SIG-M5 (cell line): ENCODE measurements around the gene SLC6A3.
"Not testable (repeated sequence)": the region's sequence is repeated elsewhere in the genome, so short reads cannot be mapped to it uniquely, and the experiment has no call there.

Experiments used
- DNase-seq: peaks from one replicate; lab custom pipeline; 2025; lab: John Stamatoyannopoulos, UW

The SLC6A3 gene

DNA sequence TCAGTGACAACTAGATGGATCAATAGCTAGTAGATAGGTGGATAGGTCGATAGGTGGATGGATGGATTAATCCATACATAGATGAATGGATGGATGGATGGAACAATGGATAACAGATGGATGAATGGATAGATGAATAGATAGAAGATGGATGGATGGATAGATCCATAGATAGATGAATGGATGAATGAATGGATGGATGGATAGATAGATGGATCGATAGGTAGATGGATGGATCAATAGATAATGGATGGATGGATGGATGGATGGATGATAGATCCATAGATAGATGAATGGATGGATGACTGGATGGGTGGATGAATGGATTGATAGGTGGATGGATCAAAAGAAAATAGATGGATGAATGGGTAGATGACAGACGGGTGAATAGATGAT lies 5.1 kb downstream of the SLC6A3 start:
- DNase-seq = no peak

DNA sequence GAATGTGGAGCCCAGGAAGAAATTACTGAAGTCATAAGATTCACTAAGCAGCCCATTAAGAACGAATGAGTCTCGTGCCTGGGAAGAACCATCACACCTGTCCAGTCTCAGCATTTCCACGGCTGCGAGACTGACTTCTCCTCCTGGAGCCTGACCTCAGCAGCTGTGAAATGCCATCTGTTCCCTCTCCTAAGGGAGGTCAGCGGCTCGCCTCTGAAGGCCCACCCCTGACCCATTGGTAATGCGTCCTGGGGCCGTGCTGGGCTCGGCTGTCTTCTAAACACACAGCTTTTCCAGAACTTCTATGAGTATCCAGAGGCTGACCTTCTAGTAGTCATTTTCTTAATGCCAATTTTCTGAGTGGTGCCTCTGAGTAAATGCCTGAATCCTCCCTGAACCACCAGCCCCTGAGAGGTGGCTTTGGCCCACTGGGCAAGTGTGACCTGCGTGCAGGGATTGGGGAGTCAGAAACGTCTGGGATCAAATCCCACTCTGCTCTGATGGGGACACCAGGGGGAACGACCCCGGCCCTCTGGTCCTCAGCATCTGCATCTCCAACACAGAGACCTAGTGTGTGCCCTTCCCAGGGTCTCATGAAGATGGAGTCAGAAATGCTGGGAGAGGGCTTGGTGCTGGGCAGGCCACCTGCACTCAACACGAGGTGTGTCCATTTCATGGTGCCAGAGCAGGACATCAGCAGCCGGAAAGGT lies 5.7 kb downstream of the SLC6A3 start:
- DNase-seq = no peak

DNA sequence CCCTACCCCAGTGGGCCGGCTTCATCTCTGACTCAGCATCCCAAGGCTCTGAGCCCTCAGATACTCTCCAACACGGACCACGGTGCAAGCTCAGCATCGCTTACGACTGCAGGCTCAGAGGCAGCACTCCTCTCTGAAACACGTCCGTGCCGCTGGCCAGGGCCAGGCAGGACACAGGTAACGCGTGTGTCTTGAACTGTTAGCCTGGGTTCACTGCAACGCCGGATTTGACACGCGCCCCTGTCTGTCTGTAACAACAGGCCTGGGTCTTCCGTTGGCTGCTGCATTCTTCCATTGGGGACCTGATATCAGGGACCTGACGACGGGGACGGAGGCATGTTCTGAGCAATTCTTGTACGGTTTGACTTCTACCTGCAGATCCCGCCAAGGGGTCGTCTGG lies 6.4 kb downstream of the SLC6A3 start:
- DNase-seq = no peak

DNA sequence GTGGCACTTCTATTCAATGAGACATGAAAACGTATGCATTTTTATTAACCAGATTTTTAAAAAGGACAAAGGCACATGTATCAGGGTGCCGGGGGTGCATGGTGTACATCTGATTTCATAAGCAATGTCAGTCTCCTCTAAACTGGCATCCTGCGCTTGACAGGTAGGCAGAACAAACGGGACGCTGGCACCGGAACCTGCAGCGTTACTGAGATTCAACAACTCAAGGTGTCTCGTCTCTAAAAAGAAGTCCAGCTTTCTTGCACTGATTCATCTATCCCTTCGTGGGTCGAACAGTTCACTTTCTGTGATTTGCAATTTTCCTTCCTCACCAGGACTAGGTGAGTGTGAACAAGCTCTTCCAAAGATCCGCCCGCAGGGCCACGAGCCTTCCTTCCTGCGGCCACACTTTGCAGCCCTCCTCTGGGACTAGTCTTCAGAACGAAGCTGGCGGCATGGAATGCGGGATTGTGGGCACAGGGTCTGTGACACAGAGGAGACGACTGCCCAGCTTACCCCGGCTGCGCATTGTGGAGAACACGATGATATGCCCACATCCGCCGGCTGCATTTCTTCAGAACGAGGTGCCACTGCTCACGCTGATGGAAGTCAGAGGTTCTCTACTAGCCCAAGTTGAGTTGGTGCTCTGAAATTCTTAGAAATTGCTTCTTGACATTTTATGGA lies 7.2 kb downstream of the SLC6A3 start:
- no peak for DNase-seq

DNA sequence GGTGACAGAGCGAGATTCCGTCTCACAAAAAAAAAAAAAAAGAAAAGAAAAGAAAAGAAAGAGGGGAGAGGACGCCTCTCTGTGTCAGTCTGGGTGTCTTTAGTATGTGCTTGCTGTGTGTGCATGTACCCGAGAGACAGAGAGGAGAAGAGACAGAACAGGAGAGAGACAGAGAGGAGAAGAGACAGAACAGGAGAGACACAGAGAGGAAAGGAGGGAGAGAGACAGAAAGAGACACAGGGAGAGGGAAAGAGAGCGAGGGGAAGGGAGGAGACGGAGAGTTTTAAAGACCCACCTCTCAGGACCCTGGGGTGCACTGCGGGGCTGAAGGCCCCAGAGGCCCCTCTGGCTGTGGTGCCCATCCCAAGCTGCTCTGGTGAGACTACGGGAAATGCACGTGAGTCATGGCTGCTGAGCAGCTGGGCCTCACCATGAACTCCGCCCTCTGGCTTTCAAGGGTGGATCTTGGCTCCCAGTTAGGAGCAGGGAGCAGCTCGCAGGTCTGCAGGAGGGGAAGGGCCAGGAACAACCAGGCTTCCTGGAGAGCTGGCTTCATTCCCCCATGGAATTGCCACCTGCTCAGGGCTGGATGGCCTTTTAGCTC lies 7.9 kb downstream of the SLC6A3 start:
- DNase-seq = no peak

DNA sequence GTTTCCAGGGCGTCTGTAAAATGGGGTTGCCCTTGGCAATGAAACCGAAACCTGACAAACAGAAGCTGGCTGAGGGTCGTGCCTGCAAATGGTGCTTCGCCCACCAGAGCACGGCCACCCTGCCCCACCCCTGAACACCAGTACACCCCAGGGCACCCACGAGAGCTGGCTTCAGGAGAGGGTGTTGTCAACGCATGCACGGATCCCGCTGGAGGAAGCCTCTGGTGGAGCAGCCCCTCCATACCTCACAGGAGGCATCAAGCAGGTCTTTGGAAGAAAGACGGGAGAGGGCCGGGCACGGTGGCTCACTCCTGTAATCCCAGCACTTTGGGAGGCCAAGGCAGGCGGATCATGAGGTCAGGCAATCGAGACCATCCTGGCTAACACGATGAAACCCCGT lies 8.6 kb downstream of the SLC6A3 start:
- DNase-seq = no peak

DNA sequence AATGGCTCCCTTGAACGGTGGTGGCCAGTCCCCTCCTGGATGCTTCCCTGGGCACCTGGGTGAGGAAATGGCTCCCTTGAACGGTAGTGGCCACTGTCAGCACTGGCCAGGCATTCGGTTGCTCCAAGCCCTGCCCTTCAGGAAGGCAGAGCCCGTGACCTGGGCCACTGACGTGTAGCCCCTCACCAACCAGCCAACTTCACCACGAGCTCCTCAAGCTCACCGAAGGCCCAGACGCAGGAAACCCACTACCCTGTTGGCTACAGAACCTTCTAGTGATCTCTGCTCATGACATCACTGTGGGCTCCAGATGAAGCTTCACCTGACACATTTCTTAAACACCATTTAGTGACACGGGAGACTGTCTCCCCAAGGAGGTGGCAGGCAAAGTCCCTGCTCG lies 9.2 kb downstream of the SLC6A3 start:
- DNase-seq = no peak

DNA sequence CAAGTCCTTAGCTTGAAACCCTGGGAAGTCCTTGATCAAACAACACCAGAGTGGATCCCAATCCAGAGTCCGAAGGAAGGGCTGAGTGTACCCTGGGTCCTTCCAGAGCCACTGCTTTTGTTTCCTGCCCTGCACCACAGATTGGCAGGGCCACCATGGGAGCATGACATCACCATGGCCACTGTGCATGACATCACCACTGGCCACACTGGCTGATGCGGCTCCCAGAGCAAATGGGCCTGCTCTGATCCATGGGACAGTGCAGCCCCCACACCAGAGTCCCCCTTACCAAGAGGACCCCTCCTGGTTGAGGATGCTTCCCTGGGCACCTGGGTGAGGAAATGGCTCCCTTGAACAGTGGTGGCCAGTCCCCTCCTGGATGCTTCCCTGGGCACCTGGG lies 9.9 kb downstream of the SLC6A3 start:
- no peak for DNase-seq

DNA sequence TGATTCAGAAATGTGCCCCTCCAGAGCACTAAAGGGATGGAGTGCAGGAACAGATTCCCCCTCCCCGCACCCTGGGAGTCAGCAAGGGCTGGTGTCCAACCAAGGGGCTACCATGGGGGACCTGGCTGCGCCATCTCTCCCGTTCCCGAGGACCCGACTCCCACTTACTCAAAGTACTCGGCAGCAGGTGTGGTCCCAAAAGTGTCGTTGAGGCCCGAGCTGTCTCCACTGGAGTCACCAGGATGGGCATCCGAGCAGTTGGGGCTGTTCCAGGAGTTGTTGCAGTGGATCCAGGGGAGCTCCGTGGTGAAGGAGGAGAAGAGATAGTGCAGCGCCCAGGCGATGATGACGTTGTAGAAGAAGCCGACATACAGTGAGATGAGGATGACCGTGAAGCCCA lies 12.9 kb downstream of the SLC6A3 start:
- no peak for DNase-seq

DNA sequence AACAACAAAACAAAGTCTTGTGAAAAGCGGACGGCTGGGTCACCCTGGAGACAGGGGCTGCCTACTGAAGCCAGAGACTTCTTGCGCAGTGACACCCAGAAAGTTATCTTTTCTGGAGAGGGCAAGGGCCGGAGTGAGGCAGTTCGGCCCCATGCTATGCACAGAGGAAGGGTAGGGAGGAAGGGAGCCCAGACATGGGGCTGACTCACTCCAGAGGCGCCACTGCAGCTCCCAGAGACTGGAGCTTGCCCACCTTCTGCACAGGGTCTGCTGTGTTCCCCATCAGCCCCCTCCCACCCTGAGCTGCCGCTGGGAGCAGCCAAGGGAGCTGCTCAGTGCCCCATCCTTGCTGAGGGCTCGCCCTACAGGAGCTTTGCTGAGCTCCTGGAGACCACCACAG lies 13.3 kb downstream of the SLC6A3 start:
- DNase-seq = no peak

DNA sequence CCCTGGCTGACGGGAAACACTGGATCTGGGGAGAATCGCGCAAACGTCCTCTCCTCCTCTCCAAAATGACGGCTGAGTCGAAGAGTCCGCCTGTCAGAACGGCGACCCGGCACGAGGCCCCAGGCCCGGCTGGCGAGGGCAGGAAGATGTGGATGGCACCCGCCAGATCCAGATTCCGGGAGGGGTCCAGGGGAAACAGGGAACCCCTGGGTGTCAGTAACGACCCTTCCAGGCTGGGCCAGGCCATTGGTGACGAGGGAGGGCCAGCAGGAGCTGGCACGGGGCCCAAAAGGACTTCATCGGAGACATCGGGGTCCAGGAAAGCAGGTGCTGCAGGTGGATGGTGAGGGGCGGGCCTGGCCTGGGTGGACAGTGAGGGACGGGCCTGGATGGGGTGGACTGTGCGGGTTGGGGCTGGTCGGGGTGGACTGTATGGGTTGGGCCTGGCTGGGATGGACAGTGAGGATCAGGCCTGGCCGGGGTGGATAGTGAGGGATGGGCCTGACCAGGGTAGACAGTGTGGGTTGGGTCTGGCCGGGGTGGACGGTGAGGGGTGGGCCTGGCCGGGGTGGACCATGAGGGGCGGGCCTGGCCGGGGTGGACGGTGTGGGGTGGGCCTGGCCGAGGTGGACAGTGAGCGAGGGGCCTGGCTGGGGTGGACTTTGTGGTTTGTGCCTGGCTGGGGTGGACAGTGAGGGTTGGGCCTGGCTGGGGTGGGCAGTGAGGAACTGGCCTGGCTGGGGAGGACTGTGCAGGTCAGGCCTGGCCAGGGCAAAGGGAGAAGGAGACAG lies 14.0 kb downstream of the SLC6A3 start:
- DNase-seq = no peak

DNA sequence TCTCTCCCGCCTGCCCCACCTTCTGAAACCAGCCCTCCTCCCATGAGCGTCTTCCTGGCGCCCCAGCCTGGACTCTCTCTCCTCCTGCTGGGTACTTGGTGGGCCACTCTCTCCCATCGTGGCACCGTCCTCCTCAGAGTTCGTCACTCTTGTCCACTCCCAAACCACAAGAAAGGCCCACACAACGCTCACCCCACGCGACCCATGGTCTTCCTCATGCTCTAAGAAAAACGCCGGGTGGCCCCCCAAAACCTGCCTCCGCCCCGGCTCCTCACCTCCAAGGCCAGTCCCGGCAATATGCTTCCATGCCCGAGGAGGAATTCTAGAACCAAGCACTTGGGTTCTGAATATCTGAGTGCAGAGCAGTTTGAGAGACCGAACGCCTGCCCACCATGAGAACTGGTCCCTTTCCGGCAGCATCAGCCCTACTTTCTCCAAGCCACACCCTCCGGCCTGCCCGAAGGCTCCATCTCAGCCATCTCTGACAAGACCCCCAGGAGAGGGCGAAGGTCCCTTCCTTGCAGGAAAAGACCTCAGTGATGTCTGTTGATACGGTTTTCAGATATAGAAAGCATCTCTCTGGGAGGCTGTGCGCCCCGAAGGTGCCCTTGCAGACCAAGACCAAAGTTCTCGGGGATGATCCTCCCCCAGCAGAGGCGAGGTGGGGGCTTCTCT lies 15.0 kb downstream of the SLC6A3 start:
- DNase-seq = no peak

DNA sequence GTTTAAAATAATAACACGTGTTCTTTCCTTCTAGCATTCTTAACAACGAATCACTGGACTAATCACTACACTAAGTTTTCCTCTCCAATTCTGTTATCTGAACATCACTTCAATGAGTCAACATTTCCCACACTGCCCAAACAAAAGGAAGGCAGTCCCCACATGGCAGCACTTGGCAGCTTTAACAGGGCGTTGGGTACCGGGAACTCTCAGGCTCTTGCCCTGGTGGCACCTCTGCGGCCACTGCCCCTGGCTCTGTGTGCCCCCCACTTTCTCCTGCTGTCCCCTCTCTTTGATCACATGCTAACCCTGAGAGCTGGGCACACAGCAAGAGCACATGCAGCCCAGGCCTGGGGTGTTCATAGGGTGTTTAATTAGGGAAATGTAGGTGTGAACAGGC lies 15.7 kb downstream of the SLC6A3 start:
- DNase-seq = no peak

DNA sequence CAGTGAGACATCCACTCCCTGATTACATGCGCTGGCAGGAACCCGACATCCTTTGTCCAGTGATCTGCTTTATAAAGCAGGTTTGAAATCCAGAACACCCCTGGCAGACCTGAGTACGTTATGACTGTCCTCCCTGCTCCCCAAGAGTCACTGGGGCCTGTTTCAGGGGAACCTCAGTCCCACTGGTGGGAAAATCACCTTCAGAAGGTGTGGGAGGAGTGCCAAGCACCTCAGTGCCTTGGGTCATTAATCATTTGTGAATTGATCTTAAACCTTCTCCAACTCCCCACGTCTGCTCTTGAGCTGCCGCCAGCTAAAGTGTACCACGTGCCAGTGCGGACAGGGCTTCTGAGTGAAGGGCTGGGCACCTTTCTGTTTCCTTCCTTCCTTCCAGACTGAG lies 16.2 kb downstream of the SLC6A3 start:
- DNase-seq = no peak

DNA sequence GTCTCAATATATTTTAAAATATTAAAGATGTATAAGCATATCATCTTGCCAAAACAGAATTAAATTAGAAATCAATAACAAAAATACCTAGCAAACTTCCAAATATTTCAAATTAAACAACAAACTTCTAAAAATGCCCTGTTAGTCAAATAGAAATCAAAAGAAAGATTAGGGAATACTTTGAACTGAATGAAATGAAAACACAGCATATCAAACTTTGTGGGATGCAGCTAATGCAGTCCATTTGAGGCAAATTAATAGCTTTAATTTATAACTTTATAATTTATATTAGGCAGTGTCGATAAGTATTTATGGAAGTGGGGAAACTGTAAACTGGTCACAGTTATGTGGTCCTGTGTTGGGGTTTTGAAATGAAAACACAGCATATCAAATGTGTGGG lies 17.1 kb downstream of the SLC6A3 start:
- DNase-seq = no peak

DNA sequence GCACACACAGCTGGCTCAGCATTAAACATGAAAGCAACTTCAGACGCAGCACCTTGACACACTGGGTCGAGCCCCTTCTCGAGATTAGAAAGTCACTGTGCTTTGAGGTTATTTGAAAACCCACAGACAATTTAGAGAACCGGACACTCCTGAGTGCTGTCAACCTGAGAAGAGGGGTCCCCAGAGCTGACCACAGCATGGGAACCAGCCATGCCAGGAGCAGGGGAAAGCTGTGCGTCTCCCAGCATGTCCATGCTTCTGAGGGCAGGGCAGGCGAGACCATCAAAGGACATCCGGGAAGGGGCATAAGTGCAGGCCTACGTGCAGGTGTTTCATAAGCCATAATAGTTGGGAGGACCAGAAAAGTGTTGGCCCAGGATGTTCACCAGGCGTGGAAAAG lies 20.5 kb downstream of the SLC6A3 start:
- no peak for DNase-seq

DNA sequence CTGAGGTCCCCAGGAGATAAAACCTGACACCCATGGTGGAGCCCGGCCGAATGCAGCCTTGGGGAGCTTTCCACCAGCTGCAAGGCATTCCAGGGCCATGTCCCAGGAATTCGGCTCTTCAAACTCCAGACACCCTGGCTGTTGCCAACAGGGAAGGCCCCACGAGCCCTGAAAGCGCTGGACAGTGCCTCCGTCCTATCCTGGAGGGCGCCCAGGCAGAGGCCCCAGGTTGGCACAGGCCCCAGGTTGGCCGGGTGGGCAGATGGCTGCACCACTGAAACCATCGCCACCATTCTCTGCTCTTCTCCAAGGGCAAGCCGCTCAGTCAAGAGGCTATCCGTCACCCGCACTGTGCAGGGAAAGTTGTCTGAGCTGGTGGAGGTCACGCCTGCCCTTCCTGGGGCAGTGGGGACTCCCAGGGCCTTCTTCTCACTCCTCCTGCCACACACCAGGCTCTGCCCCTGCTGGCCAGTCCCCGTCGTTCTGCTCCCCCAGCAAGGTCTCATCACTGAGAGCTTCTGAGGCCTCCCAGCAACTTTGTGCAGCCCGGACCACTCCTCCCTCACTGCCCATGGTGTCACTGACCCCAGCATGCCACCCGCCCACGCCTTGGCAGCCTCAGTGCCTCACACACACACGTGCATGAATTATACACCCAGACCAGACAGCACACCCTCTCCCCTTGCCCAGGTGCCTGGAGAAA lies 21.2 kb downstream of the SLC6A3 start:
- no peak for DNase-seq

DNA sequence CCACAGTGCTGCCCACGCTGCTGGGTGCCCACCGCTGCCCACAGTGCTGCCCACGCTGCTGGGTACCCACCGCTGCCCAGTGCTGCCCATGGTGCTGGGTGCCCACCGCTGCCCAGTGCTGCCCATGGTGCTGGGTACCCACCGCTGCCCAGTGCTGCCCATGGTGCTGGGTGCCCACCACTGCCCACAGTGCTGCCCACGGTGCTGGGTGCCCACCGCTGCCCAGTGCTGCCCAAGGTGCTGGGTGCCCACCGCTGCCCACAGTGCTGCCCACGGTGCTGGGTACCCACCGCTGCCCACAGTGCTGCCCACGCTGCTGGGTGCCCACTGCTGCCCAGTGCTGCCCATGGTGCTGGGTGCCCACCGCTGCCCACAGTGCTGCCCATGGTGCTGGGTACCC lies 22.7 kb downstream of the SLC6A3 start:
- not testable (repeated sequence) for DNase-seq

DNA sequence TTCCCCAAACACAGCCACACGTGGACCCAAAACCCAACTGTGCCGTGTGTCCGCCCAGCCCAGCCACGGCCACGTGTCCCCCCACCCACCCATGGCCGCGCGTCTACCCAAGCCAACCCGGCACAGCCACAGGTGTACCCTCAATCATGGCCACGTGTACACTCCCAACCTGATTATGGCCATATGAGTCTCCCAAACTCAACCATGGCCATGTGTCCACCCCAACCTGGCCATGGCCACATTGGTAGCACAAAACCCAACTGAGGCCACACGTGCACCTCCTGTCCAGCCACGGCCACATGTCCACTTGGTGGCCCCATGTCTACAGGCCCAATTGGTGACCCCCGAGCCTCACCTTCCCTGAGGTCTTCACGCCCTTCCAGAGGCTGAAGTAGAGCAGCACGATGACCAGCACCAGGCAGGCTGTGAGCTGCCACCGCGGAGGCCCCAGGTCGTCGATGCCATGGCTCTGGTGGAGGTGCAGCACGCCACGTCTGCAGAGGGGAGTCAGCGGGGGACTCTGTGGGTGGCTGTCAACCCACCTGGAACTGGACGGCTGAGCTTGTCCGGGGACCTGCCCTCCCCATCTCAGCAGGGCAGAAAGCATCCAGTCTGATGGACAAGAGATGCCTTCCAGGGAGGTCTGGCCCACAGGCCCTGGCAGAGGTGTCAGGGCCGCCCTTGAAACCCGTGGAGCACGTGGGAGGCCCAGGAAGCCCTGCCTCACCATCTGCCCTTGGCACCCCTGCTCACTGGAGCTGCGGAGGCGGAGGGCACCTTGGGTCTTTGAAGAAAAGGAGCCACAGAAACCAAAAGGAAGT lies 23.5 kb downstream of the SLC6A3 start:
- no peak for DNase-seq
